GM18517 (cell line): Measurements from ENCODE around the gene SLC13A3.

Experiments
- ATAC-seq: cut with Tn5 transposase; IDR thresholded peaks from one replicate; pipeline ENCODE4 v1.9.1; 2021; ENCODE audit warnings: mild to moderate bottlenecking, moderate library complexity; ENCODE audit not compliant: unreplicated experiment

The SLC13A3 gene

GRCh38 chr20:46544576-46544975, 106.7 kb downstream of the SLC13A3 start:
- no peak for ATAC-seq

GRCh38 chr20:46543959-46544358, 107.3 kb downstream of the SLC13A3 start:
- no peak for ATAC-seq

- ATAC-seq = no peak
Observed at GRCh38 chr20:46543033-46543432, 108.2 kb downstream of the SLC13A3 start.

DNA sequence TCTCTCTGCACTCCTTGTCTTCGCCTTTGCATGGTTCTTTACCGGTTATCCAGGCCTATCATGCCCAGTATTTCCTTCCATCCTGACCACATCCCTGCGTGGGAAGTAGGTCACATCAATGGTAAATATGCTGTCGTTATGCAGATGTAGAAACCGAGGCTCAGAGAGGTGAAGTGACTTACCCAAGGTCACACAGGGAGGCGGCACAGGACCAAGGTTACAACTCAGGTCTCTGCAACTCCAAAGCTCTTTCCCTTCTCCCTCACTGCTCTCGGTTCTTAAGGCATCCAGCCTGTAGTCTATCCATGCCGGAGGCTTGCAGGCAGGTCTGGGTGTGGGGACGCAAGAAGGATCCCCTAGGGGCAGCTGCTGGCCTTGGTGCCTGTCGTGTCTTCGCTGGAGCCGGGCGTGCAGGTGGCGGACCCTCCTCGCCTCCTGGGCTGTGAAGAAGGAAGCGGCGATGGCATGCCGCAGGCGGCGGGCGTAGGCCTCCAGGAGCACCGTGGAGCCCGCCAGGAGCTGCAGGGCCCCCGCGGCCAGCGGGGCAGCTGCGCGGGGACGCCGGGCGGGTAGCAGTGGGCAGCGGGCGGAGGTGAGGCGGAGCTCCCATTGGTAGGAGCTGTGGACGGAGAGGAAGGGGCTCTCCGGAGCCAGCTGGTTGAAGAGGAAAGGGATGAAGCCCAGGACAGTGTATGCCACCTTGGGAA, 109.9 kb downstream of the SLC13A3 start:
- no peak for ATAC-seq

DNA sequence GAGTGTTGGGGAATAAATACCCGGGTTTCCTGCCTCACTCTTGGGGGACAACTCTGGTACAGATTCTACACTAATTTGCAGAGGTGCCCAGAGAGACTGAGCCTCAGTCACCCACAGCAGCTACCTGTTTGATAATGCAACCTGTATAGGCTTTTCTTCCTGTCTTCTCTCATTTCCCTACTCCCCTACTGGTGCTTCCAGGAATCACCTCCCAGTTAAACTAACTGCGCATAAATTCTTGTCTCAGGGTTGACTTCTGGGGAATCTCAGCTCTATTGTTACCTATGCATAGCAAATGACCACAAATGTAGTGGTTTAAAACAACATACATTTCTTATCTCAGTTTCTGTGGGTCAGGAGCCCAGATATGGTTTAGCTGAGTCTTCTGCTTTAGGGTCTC, 112.1 kb downstream of the SLC13A3 start:
- no peak for ATAC-seq

- no peak for ATAC-seq
Observed at GRCh38 chr20:46530640-46531039, 120.6 kb downstream of the SLC13A3 start.

DNA sequence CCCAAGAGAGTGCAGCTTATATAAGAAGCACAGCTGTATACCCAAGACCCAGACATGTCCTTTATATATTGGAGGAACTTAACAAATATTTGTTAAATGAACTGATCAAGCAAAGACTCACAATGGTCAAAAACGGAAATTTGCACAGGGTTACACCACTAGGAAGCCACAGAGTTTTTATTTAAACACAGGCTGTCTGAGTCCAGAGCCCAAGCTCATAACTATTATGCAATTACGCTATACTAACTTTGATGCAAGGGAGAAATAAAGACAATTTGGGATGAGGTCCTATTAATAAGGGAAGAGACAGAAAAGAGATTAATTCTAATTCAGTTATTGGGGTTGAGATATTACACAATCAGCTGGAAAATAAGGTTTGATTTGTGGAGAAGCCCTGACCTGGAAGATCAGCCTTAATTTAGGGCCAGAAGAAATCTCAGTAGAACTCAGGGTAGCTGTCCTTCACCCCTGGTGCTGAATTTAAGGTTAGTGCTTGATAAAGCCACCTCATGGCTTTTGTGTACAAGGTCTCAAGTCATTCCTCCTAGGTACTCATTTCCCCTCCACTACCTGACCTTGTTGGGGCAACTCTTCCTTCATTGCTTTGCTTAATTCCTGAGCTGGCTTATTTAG, 127.4 kb downstream of the SLC13A3 start:
- ATAC-seq = no peak

DNA sequence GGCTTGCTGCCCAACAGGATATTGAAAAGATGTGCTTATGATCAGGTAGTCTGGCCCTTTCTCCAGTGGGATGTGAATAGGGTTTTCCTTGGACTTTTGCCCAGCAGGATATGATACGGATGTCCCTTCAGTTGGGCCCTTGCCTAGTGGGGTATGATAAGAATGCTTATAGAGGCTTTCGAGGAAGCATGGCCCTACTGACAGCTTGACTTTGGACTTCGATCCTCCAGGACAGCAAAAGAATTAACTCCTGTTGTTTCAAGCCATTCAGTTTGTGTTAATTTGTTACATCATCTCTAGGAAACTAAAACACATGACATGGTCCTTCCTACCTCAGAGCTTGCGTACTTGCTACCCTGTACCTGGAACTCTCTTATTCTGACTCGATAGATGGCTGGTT, 128.2 kb downstream of the SLC13A3 start:
- no peak for ATAC-seq

DNA sequence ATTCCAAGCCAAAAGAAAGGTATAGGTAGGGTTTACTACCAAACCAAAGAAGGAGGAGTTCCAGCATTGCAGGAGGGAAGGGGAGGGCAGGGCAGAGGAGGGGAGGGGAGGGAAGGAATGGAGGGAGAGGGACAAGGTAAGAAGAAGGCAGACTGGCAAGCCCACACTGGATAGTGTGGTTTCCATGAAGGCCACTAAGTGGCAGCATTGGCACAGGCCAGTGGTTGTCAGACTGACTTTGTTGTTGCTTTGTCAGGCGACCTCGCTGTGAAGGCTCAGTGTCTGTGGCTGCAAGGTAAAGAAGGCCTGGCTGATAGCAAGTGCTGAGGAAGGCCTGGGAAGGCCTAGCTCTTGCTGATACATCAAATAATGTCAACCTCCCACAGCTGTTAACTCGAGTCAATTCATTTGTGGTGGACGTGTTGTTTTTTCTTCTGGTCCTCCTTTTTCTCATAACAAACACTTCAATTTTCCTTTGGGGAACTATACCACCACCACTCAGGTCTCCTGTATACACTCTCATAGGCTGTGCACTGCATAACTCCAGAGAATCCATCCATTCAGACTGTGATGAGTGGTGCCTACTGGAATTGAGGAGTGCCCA, 130.2 kb downstream of the SLC13A3 start:
- no peak for ATAC-seq

DNA sequence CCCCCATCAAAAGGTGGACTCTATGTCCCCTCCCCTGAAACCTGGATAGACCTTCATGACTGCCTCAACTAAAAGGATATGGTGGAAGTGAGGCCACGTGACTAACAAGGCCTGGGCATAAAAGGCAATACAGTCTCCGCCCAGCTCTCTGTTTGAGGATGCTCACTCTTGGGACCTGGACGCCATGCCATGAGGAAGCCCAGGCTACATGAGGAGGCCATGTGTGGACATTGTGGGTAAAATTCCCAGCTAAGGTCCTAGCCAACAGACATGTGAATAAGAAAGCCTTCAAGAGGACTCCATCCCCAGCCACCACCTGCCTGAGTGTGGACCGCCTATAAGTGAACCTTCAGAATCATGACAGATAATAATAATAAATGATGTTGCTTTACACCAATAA, 130.7 kb downstream of the SLC13A3 start:
- ATAC-seq = no peak

DNA sequence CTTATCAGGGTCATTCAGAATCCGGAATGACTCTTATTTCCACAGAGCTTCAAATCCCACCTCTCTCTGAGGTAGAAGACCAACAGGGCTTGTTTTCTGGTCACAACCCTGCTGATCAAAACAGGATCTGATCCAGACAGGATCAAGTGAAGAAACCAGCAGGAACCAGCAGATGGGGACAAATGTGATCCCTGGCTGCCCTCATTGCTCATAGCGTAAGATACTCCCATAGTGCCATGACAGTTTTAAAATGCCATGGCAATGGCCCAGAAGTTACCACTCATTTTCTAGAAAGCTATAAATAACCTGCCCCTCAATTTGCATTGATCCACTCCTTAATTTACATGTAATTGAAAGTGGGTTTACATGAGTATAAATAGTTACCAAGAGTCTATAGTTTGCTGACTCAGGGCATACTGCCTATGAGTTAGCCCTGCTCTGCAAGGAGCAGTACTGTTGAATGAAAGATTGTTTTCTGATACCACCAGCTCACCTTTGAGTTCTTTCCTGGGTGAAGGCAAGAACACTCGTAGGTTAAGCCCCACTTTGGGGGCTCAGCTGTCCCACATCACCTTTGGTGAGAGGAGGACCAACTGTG, 131.7 kb downstream of the SLC13A3 start:
- ATAC-seq = no peak

- ATAC-seq = no peak
Observed at GRCh38 chr20:46512943-46513844, 138.1 kb downstream of the SLC13A3 start, which contains the start of gene ZNF334. Gene ZNF334, minus strand, starts transcription at chr20:46513559. Its CDS starts 1,457 bp downstream, at chr20:46512102.

GRCh38 chr20:46509523-46509922, 141.7 kb downstream of the SLC13A3 start:
- no peak for ATAC-seq
